GM18951 (cell line): ENCODE measurements around the gene RBM27.

Source experiments
- POLR2A ChIP-seq: IDR thresholded peaks from 4 replicates; pipeline ENCODE4 v1.6.1; 2011; ENCODE audit warnings: mild to moderate bottlenecking; ENCODE audit not compliant: insufficient read length, insufficient read depth; ENCODE audit errors: extremely low read depth
- in situ Hi-C: fragments of 300-500 bp; cut with MboI; formaldehyde crosslinking; loops from one replicate; pipeline ENCODE4 v1.12.0; 2022; ENCODE audit warnings: low sequenced_read_pairs, mixed read lengths, inconsistent platforms; ENCODE audit not compliant: unreplicated experiment

The RBM27 gene

DNA sequence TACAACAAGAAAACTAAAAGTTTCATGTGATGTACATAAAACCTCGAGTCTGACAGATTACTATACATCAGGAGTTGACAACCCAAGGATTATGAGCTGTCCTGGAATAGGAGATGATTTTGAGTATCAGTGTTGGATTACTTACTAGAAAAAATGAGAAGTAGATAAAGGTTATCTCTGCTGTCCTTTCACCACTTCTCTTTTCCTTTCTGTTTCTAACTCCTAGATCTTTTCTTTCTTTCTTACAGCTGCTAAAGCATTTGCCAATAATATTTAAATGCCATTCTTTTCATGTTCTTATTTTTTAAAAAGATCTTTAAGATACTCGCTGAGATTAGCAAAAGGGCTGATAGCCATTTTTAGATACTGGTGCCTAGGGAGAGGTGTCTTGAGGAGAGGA lies 14.8 kb downstream of the RBM27 start:
- in situ Hi-C loops, result no loop called here
- TF ChIP-seq POLR2A, result no peak

DNA sequence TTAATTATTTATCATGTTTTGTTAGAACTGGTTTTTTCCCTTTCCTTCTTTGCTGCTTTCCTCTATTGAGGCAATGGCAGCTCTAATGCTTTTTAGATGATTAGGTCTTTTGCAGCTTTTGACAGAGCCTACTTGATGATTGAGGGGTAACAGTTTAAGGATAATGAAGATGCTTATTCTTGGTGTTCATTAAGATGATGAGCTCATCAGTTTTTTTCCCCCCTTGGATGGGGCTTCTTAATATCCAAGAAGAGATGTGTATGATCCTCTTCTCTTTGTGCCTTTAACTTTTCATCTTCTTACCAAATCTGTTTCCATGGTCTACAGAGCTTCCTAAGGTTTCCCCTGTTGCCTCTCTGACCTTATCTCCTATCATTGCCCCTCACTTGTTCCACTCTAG lies 15.8 kb downstream of the RBM27 start:
- in situ Hi-C loops, result no loop called here
- no peak for TF ChIP-seq POLR2A

DNA sequence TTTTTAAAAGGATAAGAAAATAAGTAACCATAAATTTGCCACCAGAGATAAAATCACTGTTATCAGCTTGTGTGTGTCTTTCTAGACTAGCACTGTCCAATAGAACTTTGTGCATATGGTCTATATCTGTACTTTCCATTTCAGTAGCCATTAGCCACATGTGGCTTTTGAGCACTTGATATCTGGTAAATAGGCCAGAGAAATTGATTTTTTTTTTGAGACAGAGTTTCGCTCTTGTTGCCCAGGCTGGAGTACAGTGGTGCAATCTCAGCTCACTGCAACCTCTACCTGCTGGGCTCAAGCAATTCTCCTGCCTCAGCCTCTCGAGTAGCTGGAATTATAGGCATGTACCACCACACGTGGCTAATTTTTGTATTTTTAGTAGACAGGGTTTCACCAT lies 17.8 kb downstream of the RBM27 start:
- in situ Hi-C loops, result no loop called here
- TF ChIP-seq POLR2A, result no peak

DNA sequence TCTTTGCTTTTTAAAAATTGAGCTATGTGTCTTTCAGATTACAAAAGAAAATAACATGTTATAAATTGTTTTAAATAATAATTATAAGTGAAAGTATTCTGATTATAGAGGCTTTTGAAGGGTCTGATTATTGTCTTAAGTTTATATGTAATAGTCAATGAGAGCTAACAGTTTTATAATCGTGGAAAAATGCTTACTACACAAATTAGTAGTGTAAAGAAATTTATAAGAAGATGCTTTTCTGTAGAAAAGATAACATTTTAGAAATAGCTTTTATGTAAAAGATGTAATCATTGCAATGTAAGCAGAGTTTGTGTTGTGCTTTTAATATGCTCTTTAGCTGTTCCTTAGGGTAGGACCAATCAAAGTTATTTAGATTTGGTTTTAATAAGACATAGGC lies 18.6 kb downstream of the RBM27 start:
- in situ Hi-C loops, result no loop called here
- no peak for TF ChIP-seq POLR2A

DNA sequence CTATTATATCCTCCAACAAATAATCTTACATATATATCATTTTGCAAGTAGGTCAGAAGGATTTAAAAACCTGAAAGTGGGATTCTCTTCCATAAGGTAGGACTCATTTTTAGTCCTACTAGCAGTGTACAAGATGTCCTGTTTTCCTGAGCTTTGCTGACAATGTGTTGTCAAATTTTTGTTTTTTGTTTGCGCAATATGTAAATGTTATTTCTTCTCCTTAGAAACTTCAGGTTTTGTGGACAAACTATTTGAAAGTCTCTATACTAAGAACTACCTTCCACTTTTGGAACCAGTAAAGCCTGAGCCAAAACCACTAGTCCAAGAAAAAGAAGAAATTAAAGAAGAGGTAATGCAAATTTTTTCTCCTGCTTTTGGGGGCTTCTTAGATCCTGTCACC lies 19.8 kb downstream of the RBM27 start:
- no peak for TF ChIP-seq POLR2A
- in situ Hi-C loops, result no loop called here

DNA sequence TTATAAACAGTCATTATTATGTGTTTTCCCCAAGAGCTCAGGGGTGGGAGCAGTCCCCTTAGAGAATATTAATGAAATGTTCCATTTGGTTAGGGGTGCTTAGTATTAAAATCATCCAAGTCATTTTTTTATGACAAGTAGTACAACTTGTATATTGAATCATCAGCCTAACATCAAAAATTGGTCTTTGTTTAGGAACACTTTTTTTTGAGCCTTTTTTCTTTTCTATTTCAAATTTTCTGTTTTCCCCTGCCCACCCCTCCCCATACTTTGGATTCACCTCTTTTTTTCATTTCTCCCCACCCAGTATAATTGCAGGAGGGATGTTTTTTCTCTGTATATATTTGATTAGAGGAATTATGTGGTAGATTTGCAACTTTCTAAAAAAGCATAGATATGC lies 25.8 kb downstream of the RBM27 start:
- in situ Hi-C loops, result no loop called here
- no peak for TF ChIP-seq POLR2A

DNA sequence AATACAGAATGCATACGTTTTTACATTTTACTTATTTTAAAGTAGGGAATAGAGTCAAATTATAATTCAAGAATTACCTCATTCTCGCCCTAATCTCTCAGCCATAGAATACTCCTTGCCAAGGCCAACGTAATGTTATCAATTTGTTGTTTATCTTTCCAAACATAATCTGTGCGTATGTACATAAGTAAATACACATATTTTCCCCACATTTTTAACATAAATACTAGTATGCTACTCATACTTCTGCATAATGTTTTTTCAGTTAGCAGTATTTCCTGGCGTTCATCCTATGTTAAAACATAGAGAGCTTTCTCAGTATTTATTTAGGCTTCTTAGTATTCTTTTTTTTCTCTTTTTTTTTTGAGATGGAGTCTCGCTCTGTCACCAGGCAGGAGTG lies 28.8 kb downstream of the RBM27 start:
- TF ChIP-seq POLR2A, result no peak

DNA sequence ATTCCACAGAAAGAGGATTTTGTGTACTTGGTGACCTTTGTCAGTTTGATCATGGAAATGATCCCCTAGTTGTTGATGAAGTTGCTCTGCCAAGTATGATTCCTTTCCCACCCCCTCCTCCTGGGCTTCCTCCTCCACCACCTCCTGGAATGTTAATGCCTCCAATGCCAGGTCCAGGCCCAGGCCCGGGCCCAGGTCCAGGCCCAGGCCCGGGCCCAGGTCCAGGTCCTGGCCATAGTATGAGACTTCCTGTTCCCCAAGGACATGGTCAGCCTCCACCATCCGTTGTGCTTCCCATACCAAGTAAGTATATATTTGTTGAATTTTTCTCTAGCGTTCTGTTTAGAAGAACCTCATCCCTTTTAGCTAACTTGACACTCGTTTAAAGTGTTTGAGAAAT lies 30.0 kb downstream of the RBM27 start:
- TF ChIP-seq POLR2A, result no peak
- in situ Hi-C loops, result no loop called here

More for the DNA sequence above, 28.8 kb downstream of the RBM27 start:
- in situ Hi-C loops, result no loop called here

DNA sequence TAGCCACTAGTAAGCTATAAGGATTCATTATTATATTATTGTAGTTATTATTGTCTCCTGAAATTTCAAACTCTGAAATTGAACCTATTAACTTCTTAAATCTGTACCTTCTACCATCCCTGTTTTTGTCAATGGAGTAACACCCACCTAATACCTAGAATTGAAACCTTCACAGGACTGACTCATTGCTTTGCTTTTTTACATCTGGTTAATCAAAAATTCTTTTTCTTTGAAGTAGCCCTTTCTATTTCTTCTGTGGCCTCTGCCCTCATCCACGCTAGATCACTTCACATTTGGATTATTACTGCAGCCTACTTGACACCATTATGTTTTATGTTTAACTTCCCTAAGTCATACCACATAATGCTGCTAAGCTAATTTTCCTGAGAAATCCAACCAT lies 35.6 kb downstream of the RBM27 start:
- TF ChIP-seq POLR2A, result no peak
- in situ Hi-C loops, result no loop called here

DNA sequence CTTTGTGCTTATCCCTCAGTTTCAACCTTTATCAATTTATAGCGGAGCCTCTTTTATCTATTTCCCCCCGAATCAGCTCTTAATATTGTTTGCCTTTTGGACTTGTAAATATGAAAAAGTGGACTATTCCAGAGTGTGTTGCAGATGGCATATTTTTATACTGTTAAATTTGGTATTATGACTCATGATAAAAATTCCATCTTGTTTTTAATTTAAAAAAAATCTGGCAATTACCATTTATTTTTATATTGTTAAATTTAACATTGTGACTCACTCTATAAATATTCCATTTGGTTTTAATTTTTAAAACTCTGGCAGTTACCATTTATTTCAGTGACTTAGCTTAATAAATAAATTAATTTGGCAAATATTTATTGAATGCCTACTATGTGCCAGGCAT lies 37.5 kb downstream of the RBM27 start:
- TF ChIP-seq POLR2A, result no peak
- in situ Hi-C loops, result no loop called here

DNA sequence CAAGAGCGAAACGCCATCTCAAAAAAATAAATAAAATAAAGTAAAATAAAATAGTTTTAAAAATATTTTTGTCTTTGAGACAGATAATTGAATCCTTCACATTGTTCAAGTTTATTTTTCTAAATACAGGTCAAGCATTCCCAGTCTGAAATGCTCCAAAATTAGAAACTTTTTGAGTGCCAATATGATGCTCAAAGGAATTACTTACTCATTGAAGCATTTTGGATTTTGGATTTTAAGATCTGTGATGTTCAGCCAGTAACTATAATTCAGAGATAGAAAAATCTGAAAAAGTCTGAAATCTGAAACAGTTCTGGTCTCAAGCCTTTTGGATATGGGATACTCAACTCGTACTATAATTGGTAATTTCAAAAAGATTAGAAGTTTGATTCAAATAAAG lies 39.8 kb downstream of the RBM27 start:
- TF ChIP-seq POLR2A, result no peak
- in situ Hi-C loops, result no loop called here

DNA sequence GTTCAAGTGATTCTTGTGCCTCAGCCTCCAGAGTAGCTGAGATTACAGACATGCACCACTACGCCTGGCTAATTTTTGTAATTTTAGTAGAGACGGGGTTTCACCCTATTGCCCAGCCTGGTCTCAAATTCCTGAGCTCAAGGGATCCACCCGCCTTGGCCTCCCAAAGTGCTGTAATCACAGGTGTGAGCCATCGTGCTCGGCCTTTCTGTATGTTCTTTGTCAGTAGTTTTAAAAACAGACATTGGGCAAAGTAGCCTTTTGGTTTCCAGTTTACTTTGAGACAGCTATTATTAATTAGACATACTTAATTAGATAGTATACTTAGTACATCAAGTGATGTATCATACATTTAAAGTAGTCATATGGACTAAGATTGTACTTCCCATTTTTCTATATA lies 45.2 kb downstream of the RBM27 start:
- in situ Hi-C loops, result no loop called here
- TF ChIP-seq POLR2A, result no peak

DNA sequence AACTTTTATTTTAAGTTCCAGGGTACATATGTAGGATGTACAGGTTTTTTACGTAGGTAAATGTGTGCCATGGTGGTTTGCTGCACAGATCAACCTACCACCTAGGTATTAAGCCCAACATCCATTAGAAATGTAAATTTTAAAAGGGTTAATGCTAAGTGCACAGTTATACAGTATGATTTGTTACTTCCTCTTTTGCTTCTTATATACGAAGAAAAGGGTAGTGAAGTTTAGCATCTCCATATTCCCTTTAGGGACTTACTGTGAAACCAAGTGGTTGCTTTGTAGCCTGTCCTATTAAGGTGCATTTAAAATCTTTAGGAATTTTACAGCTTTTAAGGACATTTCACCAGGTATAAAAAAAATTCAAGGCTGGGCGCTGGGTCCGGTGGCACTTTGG lies 46.4 kb downstream of the RBM27 start:
- no peak for TF ChIP-seq POLR2A
- in situ Hi-C loops, result no loop called here
